Measurements from ENCODE around the gene CD80. TPM values are rescaled to one million over a fixed set of nuclear protein-coding genes. Genes with fewer than 3 reads are reported as not detected.
"Not testable (repeated sequence)": the region's sequence is repeated elsewhere in the genome, so short reads cannot be mapped to it uniquely, and the experiment has no call there.

The CD80 gene
- total RNA-seq, 1 experiment from 2014 or later: not detected

DNA sequence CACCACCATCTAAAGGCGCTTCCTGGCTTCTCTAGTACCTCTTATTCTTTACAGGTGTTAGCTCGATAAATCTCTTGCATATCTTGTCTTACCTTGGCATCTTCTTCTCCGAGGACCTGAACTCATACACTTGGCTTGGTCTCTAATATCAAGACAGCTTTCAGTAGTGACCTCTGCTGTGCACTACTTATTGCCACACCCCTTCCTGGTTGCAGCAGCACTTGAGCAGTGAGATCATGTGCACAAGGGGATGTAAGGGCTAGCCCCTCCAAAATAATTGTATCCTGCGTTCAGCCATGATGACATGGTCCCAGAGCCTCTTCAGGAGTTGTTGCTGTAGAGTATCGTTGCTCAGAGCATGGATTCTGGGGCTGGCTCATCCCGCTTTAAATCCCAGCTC lies 37.0 kb upstream of the CD80 start:
- no peak for DNase-seq
- Histone ChIP-seq H3K4me1 (peaks cover 7% of the 10 kb centered on the region; the same call in 1 of the 2 replicates), H3K36me3 (ENCODE audit: control insufficient read depth, insufficient read depth, low read length) (no peaks in the 10 kb centered on the region), H3K4me3 (ENCODE audit: low read depth, low read length) (no peak overlapping the region), H3K27me3 (replicated peaks; ENCODE audit: control insufficient read depth, insufficient read depth, low read length) (no peaks in the 10 kb centered on the region), H3K9me3 (no peaks in the 10 kb centered on the region)
- Mint-ChIP-seq H3K9me3 (ENCODE audit: unreplicated experiment) (no peaks in the 10 kb centered on the region), H3K4me3 (ENCODE audit: unreplicated experiment) (no peak overlapping the region), H3K36me3 (ENCODE audit: insufficient read depth, unreplicated experiment) (no peaks in the 10 kb centered on the region), H3K4me1 (ENCODE audit: low read depth, unreplicated experiment) (no peaks in the 10 kb centered on the region), H3K27me3 (ENCODE audit: insufficient read depth, unreplicated experiment) (no peaks in the 10 kb centered on the region), H3K27ac (ENCODE audit: unreplicated experiment) (no peak overlapping the region)
- ChIA-PET POLR2A (no interaction called here), CTCF (no interaction called here)
- intact Hi-C loops (cut with micrococcal nuclease; ENCODE audit: unreplicated experiment): no loop called here
- BruUV-seq (replicated peaks): no TSS peak
- TF ChIP-seq, protein P1, sequence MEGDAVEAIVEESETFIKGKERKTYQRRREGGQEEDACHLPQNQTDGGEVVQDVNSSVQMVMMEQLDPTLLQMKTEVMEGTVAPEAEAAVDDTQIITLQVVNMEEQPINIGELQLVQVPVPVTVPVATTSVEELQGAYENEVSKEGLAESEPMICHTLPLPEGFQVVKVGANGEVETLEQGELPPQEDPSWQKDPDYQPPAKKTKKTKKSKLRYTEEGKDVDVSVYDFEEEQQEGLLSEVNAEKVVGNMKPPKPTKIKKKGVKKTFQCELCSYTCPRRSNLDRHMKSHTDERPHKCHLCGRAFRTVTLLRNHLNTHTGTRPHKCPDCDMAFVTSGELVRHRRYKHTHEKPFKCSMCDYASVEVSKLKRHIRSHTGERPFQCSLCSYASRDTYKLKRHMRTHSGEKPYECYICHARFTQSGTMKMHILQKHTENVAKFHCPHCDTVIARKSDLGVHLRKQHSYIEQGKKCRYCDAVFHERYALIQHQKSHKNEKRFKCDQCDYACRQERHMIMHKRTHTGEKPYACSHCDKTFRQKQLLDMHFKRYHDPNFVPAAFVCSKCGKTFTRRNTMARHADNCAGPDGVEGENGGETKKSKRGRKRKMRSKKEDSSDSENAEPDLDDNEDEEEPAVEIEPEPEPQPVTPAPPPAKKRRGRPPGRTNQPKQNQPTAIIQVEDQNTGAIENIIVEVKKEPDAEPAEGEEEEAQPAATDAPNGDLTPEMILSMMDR (IDR thresholded peaks at IDR 0.05; ENCODE audit: insufficient read depth in 1 of 2, low read depth in 1 of 2, low read length in 1 of 2, severe bottlenecking in 1 of 2, unreplicated experiment in 1 of 2): no peak

DNA sequence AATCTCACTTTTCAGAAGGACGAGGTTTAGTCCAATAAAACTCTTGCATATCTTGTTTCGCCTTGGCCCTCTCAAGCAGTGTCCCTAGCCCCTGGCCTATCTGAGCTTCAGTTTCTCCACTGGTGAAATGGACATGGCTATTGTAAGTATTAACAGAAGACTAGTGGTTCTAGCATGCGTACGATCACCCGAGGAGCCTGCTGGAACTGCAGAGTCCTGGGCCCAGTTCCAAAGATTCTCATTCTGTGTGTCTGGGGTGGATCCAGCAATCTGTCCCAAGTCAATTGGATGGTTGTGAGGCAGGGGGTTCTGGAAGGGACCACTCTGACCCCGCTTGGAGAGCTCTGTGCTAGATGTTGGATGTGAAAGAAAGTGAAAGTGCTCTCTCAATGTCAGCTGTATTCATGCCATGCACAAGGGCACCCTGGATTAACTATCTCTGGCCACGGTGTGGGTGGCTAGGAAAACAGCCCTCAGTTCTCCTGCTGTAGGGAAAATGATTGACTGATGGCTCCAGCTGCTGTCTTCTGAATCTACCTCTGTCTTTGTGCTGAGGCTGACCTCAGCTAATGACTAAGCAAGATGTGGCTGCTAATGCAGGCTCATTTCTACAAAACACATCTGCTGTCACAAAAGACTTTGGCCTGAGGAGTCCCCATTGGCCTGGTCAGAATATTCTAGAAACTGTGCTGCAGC lies 36.4 kb upstream of the CD80 start:
- Histone ChIP-seq H3K4me1 (peaks cover 7% of the 10 kb centered on the region; the same call in 1 of the 2 replicates), H3K36me3 (ENCODE audit: control insufficient read depth, insufficient read depth, low read length) (no peaks in the 10 kb centered on the region), H3K4me3 (ENCODE audit: low read depth, low read length) (no peak overlapping the region), H3K27me3 (replicated peaks; ENCODE audit: control insufficient read depth, insufficient read depth, low read length) (no peaks in the 10 kb centered on the region), H3K9me3 (no peaks in the 10 kb centered on the region)
- intact Hi-C loops (cut with micrococcal nuclease; ENCODE audit: unreplicated experiment): no loop called here
- ChIA-PET CTCF (no interaction called here), POLR2A (no interaction called here)
- no TSS peak for BruUV-seq (replicated peaks)
- no peak for DNase-seq
- H3K4me1 Mint-ChIP-seq (ENCODE audit: low read depth, unreplicated experiment): no peaks in the 10 kb centered on the region
- TF ChIP-seq, protein P1 (IDR thresholded peaks at IDR 0.05; ENCODE audit: insufficient read depth in 1 of 2, low read depth in 1 of 2, low read length in 1 of 2, severe bottlenecking in 1 of 2, unreplicated experiment in 1 of 2): no peak
- no peak overlapping the region for H3K27ac Mint-ChIP-seq (ENCODE audit: unreplicated experiment)
- no peaks in the 10 kb centered on the region for H3K9me3 Mint-ChIP-seq (ENCODE audit: unreplicated experiment)
- no peaks in the 10 kb centered on the region for H3K27me3 Mint-ChIP-seq (ENCODE audit: insufficient read depth, unreplicated experiment)
- no peaks in the 10 kb centered on the region for H3K36me3 Mint-ChIP-seq (ENCODE audit: insufficient read depth, unreplicated experiment)
- no peak overlapping the region for H3K4me3 Mint-ChIP-seq (ENCODE audit: unreplicated experiment)

DNA sequence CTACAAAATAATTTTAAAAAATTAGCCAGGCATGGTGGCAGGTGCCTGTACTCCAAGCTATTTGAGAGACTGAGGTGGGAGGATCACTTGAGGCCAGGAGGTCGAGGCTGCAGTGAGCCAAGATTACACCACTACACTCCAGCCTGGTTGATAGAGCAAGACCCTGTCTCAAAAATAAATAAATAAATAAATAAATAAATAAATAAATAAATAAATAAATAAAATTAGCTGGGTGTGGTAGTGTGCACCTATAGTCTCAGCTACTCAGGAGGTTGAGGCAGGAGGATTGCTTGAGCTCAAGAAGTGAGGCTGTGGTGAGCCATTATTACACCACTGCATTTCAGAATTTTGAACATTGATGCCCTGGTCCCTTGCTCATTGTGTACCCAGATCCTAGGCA lies 35.5 kb upstream of the CD80 start:
- H3K4me3 Mint-ChIP-seq (ENCODE audit: unreplicated experiment); H3K4me1 ChIP-seq; POLR2A ChIA-PET; intact Hi-C loops (cut with micrococcal nuclease; ENCODE audit: unreplicated experiment); DNase-seq; H3K4me1 Mint-ChIP-seq (ENCODE audit: low read depth, unreplicated experiment); H3K27me3 Mint-ChIP-seq (ENCODE audit: insufficient read depth, unreplicated experiment); H3K36me3 ChIP-seq (ENCODE audit: control insufficient read depth, insufficient read depth, low read length); CTCF ChIA-PET; H3K27me3 ChIP-seq (replicated peaks; ENCODE audit: control insufficient read depth, insufficient read depth, low read length); H3K36me3 Mint-ChIP-seq (ENCODE audit: insufficient read depth, unreplicated experiment); H3K9me3 Mint-ChIP-seq (ENCODE audit: unreplicated experiment); H3K4me3 ChIP-seq (ENCODE audit: low read depth, low read length); H3K27ac Mint-ChIP-seq (ENCODE audit: unreplicated experiment); H3K9me3 ChIP-seq; BruUV-seq (replicated peaks): not testable (repeated sequence)

Measured in Caco-2 (cell line).